ENCODE measurements around the gene SAP130.

SAP130 gene

GRCh38 chr2:128040166-128040771 is 12.4 kb upstream of the SAP130 start:
- TF ChIP-seq, protein P1, sequence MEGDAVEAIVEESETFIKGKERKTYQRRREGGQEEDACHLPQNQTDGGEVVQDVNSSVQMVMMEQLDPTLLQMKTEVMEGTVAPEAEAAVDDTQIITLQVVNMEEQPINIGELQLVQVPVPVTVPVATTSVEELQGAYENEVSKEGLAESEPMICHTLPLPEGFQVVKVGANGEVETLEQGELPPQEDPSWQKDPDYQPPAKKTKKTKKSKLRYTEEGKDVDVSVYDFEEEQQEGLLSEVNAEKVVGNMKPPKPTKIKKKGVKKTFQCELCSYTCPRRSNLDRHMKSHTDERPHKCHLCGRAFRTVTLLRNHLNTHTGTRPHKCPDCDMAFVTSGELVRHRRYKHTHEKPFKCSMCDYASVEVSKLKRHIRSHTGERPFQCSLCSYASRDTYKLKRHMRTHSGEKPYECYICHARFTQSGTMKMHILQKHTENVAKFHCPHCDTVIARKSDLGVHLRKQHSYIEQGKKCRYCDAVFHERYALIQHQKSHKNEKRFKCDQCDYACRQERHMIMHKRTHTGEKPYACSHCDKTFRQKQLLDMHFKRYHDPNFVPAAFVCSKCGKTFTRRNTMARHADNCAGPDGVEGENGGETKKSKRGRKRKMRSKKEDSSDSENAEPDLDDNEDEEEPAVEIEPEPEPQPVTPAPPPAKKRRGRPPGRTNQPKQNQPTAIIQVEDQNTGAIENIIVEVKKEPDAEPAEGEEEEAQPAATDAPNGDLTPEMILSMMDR (IDR thresholded peaks at IDR 0.05; ENCODE audit: low read depth, low read length, missing control alignments), result no peak
- no peak for DNase-seq (ENCODE audit: extremely low read depth, low read depth)
- no peak overlapping the region for H3K4me3 ChIP-seq (replicated peaks; ENCODE audit: low read depth, low read length)

DNA sequence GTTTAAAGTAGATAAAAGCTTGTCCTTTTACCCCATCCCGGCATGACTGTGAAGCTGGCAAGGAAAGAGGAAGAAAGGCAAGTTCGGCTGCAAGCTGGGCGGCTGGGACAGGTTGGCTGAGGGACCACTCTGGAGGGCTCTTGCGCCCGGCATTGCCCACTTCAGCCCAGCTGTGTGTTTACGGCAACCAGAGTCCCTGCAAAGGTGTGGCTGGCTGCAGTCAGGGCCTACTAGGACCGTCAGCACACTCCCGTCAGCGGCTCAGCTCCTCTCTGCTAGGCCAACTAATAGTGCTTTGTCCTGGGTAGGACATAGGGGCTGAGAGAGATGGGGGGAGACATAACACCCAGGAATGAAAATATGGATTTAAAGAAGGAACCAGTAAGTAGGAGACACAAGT is 11.7 kb upstream of the SAP130 start:
- DNase-seq (ENCODE audit: extremely low read depth, low read depth), result no peak
- TF ChIP-seq, protein P1 (IDR thresholded peaks at IDR 0.05; ENCODE audit: low read depth, low read length, missing control alignments), result no peak
- no peak overlapping the region for H3K4me3 ChIP-seq (replicated peaks; ENCODE audit: low read depth, low read length)

GRCh38 chr2:128038411-128038810 is 10.6 kb upstream of the SAP130 start:
- H3K4me3 ChIP-seq (replicated peaks; ENCODE audit: low read depth, low read length), result no peak overlapping the region
- TF ChIP-seq, protein P1 (IDR thresholded peaks at IDR 0.05; ENCODE audit: low read depth, low read length, missing control alignments), result no peak

DNA sequence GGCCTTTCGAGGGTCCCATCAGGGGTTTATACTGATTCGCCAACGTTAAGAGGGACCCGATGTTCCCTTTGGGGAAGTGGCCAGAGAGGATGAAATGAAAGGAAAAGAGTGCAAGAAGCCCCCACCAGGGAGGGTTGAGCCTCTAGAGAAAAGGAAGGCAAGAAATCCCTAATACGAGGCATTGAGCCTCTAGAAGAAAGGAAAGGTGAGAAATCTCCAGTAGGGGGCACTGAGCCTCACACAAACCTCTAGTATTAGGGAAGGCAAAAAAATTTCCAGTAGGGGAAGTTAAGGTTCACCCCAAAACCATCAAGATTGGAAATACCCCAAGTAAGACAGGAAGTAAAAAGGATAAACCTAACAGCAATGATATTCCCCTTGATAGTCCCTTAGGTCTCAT is 9.8 kb upstream of the SAP130 start:
- H3K4me3 ChIP-seq (replicated peaks; ENCODE audit: low read depth, low read length), result no peak overlapping the region
- DNase-seq (ENCODE audit: extremely low read depth, low read depth), result no peak
- TF ChIP-seq, protein P1 (IDR thresholded peaks at IDR 0.05; ENCODE audit: low read depth, low read length, missing control alignments), result no peak

More at GRCh38 chr2:128038411-128038810, 10.6 kb upstream of the SAP130 start:
- DNase-seq (ENCODE audit: extremely low read depth, low read depth), result no peak

GRCh38 chr2:128036748-128037607 is 9.1 kb upstream of the SAP130 start:
- no peak for DNase-seq (ENCODE audit: extremely low read depth, low read depth)
- TF ChIP-seq, protein P1 (IDR thresholded peaks at IDR 0.05; ENCODE audit: low read depth, low read length, missing control alignments), result no peak
- no peak overlapping the region for H3K4me3 ChIP-seq (replicated peaks; ENCODE audit: low read depth, low read length)

DNA sequence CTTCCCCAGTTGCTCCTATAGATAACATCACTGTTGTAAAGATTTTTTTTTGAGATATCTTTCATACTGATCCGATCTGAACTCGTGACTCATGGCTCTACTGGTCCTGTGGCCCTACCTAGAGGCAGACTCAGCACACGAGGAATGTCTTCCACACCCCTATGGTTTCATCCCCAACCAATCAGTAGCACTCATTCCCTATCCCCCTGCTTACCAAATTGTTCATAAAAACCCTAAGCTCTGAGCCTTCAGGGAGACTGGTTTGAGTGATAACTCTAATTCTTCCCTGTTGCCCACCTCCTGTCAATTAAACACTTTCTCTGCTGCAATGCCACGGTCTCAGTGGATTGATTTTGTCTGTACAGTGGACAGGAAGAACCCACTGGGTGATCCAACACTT is 4.2 kb upstream of the SAP130 start:
- no peak for DNase-seq (ENCODE audit: extremely low read depth, low read depth)
- TF ChIP-seq, protein P1 (IDR thresholded peaks at IDR 0.05; ENCODE audit: low read depth, low read length, missing control alignments), result no peak
- H3K4me3 ChIP-seq (replicated peaks; ENCODE audit: low read depth, low read length), result no peak overlapping the region

All from HFF-Myc (cell line).